Measurements from ENCODE around the gene VDR.
A peak's percentile ranks its signal among the peaks of the same experiment; 100 is the strongest.
"Not testable (repeated sequence)": the region's sequence is repeated elsewhere in the genome, so short reads cannot be mapped to it uniquely, and the experiment has no call there.

VDR gene

GRCh38 chr12:47843226-47843980 lies 61.4 kb downstream of the VDR start:
- DNase-seq: no peak

DNA sequence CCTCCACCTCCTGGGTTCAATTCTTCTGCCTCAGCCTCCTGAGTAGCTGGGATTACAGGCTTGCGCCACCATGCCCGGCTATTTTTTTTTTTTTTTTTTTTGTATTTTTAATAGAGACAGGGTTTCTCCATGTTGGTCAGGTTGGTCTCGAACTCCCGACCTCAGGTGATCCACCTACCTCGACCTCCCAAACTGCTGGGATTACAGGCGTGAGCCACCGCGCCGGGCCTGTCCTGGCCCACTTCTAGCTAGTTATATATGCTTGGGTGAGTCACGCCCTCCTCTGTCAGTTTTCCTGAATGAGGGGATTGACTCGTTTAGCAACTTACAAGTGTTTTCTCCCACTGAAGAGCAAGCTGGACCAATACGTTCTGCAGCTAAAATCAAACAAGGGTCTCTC lies 62.3 kb downstream of the VDR start:
- DNase-seq: not testable (repeated sequence)

DNA sequence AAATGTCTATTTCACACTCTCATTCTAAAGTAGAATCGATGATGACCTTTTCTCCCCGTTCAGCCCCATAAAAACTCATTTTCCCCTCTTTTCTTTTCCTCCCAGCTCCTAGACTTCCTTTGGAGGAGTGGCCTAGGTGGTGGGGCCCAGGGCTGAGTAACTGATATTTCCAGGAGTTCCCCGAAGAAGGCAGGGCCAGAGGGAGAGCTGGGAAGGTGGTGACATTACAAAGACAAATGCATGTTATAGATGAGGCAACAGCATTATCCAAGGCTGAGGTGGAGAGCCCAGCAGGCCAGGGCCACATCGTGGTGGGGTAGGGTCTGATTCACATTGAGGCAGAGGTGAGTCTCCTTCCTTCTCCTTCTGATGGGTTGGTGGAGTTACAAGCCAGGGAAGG lies 62.9 kb downstream of the VDR start:
- no peak for DNase-seq

DNA sequence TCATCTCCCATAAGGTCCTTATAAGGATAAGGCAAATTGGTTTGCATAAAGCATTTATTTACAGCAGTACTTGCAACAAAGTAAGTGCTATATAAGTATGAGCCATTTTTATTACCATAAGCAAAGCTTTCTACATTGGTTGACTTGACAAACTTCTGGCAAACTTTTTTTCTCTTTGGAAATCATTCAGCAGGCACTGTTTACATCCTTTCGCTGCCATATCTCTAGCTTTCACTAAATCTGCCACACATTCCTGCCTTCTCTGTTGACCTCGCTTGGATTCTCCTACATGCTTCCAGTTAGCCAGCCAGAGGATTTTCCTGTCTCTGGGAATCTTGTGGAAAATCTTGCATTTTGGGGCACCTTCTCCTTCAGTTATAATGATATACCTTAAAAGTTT lies 63.3 kb downstream of the VDR start:
- no peak for DNase-seq

- no peak for DNase-seq
These were observed 64.2 kb downstream of the VDR start for GRCh38 chr12:47840571-47840970.

- DNase-seq: no peak
These were observed 65.4 kb downstream of the VDR start for GRCh38 chr12:47839214-47839876.

DNA sequence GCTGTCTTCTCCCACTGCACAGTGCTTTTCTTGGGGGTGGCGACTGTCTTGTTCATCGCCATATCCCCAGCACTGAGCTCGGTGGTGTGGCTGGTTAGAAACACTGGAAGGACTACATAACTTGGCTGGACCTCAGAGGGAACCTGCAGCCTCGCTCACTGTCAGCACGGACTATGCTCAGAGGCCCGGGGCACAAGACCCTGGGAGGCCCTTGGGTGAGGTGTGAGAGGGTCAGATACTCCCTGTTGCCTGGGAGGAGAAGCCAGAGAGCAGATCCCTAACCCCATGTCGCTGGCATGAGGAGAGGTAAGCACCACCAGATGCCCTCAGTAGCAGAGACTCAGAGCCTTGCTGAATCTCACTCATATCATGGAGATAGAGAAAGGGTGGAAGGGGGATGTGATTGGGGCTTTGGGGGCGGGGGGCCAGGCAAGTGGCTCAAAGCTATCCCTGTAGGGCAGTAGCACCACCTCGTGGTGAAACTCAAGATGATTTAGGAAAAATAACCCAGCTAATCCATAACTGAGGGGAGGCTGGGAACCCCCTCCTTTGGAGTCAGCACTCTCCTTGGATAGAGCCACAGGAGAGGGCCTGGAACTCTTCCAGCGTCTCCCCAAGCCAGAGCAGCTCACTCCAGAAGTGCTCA lies 66.4 kb downstream of the VDR start:
- peak; percentile 43 for DNase-seq

DNA sequence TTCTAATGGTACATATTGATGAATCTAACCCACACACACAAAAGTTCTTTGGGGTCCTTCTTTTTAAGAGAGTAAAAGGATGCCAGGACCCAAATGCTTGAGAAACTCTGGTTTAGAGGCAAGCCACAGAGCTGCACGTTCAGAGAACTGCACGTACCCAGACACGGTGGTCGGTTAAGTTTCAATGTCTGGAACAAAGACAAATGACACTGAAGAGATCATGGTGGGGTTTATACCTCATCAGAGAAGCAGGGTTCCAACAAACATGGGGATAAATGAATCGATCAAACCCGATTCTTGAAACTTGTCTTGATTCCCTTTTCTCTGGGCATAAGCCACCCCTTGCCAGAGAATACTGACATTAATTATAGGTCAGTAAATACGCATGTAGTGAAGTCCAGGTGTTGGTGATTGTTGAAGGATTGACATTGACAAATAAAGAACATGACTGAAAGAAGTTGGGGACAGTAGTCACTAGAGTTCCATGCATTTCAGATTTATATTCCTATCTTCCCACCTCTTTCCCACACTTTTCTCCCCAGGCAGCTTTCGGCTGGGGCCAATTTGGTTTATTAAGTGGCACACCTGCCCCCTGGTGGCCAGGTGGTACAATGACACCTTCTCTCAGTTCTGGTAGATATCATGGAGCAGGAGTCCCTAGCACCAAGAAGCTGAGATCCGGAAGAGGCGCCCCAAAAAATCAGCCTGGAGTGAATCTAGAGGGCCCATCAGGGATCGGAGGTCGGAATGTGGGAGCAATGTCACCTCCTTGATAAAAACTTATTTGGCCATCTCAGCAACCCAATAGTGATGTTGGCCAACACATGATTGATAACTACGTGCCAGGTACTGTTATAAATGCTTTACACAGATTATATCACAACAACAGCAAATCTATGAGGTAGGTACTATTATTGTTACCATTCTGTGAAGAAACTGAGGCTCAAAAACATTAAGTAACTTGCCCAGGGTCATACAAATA lies 67.3 kb downstream of the VDR start:
- peak; percentile 72 for DNase-seq

DNA sequence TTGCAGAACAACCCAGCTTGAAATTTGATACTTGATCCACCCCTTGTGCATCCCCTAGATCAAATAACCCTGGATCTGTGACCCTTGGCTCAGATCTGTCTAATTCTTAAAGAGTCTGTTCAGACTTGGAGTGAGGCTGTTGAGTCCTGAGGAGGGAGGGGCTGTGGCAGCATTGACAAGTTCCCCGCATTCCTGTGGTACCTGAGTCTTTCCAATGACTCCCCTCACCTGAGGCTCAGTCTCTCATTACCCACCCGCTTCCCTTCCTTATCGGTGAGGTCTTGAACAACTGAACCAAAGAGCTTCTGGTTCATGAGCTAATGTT lies 69.0 kb downstream of the VDR start:
- no peak for DNase-seq

DNA sequence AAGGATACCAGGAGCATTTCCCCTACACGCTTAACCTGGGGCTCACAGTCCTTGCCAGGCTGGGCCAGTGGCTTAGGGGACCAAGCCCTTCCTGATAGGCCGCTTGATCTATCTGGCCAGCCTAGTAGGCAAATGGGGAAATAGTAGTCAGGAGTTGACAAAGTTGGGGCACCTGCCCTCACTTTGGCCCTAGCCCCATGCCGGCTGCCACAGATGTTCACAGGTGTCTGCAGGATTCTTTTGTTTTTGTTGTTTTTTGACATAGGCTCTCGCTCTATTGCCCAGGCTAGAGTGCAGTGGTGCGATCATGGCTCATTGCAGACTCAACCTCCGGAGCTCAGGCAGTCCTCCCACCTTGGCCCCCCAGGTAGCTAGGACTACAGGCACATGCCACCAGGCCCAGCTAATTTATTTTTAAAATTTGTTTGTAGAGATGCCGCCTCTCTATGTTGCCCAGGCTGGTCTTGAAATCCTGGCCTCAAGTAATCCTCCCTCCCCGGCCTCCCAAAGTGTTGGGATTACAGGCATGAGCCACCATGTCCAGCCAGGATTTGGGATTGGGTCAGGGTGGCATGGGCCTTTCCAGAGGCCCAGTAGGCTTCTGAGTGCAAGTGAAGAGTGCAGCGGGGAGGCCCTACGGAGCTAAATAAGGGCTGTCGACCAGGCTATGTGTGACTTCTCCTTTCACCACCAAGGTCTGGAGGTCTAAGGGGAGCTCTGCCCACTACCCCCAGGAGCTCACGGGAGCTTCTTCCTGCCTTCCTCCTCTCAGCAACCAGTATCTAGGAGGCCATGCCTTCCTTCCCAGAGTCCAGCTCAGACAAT lies 69.6 kb downstream of the VDR start:
- no peak for DNase-seq

DNA sequence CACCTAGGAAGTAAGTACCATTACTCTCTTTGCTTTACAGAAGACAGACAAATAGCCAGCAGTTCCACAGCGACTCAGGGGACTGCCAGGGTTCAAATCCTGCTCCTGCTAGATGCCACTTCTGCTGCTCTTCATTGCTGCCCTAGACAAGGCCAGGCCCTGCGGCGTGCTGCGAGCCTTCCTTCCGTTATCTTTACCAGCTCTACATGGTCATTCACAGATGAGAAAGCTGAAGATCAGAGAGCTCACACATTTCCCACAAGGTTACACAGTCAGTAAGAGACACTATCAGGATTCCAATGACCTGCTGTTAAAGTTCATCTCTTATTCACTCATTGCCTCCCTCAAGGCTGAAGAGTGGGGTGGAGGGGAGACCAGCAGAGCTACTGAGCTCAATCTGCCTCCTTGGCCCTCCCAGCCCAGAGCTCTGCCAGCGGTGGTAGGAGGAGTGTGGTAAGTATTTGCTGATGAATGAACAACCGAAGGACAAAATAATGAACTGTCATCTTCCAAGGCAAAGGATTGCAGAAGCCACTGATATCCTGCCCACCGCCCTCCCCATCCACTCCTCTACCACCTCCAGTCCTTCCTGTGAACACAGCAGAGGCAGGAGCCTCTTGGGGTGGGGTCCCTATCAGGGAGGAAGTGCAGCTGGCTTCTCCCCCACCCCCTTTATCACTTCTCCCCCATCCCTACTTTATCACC lies 70.4 kb downstream of the VDR start:
- DNase-seq: no peak

GRCh38 chr12:47833591-47834012 lies 71.2 kb downstream of the VDR start:
- no peak for DNase-seq

GRCh38 chr12:47832263-47832933 lies 72.4 kb downstream of the VDR start:
- DNase-seq: peak; percentile 50

DNA sequence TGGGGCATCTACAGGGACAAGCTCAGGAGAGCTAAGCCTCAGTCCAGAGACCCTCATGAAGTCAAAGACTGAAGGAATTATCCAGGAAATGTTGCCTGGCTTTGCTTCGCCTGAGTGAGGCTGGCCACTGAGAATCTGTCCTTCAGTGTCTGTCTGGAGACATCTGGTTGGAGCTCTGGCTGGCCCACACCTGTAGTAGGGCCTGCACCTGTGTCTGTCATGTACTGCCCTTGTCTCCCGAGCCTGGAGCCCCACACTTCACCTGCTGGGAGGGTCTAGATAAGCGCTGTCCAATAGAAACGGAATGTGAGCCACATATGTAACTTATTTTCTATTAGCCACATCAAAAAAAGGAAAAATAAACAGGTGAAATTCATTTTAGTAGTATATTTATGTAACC lies 75.2 kb downstream of the VDR start:
- no peak for DNase-seq

DNA sequence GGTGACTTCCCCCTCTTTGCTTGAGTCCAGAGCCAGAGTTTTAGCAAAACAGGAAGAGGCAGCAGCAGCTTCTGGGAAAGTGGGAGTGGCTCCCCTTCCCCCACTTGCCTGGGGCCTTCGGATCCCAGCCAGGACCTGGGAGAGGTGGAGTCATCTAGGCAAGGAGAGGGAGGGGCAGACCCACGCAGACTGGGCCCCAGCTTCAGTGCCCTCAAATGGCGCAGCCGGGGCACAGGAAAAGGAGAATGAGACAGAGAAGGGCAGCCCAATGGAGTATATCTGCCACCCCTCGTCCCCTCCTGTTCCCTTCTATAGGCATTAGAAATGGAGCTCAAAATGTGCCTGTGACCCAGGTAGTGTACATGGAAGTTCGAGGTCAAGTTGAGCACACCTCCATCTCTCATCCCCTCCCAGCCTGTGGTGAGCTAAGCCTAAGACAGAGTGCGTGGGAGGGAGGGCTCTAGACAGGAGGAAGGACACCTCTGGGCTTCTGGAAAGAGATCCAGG lies 75.8 kb downstream of the VDR start:
- no peak for DNase-seq

DNA sequence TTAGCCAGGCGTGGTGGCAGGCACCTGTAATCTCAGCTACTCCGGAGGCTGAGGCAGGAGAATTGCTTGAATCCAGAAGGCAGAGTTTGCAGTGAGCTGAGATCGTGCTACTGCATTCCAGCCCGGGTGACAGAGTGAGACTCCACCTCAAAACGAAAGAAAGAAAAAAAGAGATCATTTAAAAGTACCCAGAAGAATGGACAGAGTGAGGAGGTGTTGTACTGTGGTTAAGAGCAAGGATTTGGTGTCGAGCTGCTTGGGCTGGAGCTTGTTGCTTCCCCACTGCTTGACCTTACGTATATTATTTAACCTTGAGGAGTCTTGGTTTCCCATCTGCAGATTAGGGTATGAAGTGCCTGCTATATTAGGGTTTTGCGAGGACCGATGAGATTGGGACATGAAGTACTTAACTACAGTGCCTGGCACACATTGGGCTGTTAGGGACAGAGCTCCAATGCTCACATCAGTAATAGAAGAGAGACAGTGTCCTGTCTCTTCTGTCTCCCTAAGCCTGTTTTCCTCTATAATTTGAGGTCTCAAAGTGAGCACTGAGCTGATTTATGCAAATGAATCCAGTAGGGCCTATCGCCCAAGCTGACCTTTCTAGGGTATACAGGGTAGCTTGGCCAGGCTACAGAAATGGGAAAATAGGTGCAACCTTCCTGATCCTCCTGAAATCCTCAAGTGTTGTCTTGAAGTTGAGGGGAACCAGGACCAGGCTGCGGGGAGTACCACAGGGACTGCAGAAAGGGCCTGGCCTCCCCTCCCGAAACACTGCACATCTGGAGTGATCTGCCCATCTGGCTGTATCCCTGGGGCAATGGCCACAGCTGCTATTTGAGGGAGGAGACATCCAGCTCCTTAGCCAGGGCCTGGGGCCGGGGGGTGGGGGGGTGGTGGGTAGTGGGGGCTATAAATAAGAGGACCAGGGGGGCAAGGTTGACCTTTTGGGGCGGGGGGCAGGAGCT lies 76.5 kb downstream of the VDR start:
- DNase-seq: no peak

- no peak for DNase-seq
These were observed 79.6 kb downstream of the VDR start for GRCh38 chr12:47825173-47825639.

GRCh38 chr12:47824635-47825034 lies 80.2 kb downstream of the VDR start:
- DNase-seq: no peak

DNA sequence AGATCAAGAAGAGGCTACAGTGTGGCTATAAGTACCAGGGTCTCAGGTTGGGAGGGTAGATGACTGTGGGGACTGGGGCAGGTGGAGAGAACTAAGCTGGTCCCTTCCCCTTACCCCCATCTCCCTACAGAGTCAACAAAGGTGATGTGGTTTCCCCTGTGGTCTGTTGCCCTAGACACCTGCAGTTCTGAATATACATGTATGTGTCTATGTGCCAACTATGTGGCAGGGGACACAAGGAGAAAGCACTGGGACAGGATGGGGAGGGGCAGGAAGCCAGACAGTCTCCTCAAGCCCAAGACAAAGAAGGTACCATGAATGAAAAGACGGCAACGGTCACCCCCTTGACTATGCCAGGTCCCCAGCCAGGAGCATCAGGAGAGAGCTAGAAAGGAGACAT lies 80.6 kb downstream of the VDR start:
- no peak for DNase-seq
